Measurements from ENCODE around the gene GRK6.
"Not testable (repeated sequence)": the region's sequence is repeated elsewhere in the genome, so short reads cannot be mapped to it uniquely, and the experiment has no call there.

Gene GRK6

GRCh38 chr5:177472460-177473442 is 46.3 kb downstream of the GRK6 start:
- DNase-seq = no peak

DNA sequence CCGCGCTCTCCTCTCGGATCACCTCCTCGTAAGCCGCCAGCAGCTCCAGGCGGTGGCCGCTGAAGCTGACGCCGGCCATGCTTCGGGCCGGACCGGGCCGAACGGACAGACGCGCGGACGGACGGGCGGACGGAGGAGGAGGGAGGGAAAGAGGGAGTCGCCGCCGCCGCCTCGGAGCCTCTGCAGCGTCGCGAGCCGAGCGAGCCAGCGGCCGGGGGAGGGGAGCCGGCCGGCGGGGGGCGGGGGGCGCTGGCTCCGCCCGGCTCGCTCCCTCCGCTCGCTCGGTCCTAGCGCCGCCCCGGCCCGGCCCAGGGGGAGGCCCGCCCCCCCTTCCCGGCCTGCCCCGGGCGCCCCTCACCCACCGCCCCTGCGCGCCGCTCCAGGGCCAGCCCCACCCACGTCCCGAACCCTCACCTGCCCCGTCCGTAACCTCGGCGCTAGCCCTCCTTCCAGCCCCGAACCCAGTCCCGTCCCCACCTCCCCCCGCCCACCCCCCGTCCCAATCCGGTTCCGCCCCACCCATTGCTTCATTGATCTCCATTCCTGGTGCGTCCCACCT is 47.0 kb downstream of the GRK6 start, which contains the start of gene DBN1:
DBN1 (minus strand) TSS at position 192 of the 559 bp plus-strand sequence; CDS start at position 79, 113 bp downstream.
- no peak for DNase-seq

DNA sequence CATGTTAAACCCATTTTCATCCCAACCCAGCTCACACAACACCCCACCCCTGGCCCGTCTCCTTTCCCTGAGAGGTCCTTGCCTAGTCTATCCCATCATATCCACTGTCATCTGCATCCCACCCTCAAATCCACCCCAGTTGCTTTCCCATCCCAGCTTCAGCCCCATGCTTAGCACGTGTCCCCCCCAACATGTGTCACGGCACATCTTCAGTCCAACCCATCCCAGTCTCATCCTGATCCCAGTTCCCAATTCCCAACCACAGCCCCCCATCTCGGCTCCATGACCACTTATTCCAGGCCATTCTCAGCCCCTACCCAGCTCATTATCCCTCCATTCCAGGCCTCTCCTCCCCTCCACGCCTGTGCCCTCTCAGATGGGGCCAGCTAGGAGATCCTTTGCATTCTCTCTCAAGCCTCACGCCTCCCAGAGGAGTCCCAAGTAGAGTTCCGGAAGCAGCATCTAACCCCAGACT is 47.6 kb downstream of the GRK6 start:
- no peak for DNase-seq

- no peak for DNase-seq
These were observed 48.5 kb downstream of the GRK6 start for GRCh38 chr5:177474846-177475562.

DNA sequence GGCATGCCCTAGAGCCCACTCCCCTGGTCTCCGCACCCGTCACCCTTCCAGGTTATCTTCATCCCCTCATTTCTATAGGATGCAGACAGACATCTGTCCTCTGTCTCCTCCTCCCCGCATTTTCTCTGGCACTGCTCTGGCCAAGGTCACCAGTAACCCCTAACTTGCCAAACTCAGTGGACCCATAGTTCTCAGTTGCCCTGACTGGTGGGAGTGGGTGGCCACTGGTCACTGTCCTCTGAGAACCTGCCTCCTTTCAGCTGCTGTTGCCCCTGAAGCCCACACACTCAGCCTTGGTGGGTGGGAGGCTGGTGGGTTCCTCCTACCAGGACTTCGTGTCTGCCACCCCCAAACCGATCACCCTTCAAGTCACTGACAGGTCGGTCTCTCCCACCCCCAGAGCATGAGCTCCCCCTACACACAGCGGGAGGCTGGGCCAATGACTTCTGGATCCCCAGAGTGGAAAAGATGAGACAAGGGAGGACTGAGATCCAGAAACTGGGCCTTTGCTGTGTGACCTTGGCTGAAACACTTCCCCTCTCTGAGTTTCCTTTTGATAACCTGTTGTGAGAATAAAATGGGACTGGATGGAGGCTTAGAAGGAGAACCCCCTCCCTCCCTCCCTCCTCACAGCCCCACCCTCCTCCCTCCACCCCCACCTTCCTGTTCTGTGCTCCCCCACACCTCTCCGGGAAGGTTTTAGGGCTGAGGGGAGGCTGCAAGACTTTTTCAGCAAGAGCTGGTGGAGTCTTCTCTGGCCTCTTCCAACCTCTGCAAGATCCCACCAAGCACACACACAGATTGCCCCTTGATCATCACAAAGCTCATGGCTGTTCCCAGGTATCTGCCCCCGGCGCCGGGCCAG is 49.3 kb downstream of the GRK6 start:
- no peak for DNase-seq

GRCh38 chr5:177476531-177477233 is 50.2 kb downstream of the GRK6 start:
- peak; percentile 64 for DNase-seq

- DNase-seq = no peak
These were observed 51.4 kb downstream of the GRK6 start for GRCh38 chr5:177477701-177478477.

GRCh38 chr5:177478711-177479646 is 52.5 kb downstream of the GRK6 start:
- no peak for DNase-seq

DNA sequence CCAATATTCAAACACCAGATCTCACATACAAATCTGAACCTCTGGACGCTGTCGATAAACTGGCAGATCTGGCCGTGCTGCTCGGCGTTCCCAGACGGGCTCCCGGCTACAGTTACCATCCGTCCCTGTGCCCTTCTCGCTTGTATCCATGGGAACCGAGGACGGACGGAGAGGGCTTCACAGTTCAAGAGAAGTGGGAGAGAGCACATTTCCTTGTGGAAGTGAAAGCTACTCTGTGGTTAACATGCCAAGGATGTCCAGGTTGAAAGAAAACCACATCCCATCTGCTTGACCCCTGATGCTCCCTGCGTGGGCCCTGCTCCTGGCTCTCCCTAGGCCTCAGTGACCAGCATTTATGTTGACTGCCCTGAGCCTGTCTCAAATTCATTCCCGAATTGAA is 53.3 kb downstream of the GRK6 start:
- DNase-seq = no peak

GRCh38 chr5:177482359-177482795 is 55.9 kb downstream of the GRK6 start:
- DNase-seq = no peak

GRCh38 chr5:177483042-177483441 is 56.6 kb downstream of the GRK6 start:
- DNase-seq = no peak

DNA sequence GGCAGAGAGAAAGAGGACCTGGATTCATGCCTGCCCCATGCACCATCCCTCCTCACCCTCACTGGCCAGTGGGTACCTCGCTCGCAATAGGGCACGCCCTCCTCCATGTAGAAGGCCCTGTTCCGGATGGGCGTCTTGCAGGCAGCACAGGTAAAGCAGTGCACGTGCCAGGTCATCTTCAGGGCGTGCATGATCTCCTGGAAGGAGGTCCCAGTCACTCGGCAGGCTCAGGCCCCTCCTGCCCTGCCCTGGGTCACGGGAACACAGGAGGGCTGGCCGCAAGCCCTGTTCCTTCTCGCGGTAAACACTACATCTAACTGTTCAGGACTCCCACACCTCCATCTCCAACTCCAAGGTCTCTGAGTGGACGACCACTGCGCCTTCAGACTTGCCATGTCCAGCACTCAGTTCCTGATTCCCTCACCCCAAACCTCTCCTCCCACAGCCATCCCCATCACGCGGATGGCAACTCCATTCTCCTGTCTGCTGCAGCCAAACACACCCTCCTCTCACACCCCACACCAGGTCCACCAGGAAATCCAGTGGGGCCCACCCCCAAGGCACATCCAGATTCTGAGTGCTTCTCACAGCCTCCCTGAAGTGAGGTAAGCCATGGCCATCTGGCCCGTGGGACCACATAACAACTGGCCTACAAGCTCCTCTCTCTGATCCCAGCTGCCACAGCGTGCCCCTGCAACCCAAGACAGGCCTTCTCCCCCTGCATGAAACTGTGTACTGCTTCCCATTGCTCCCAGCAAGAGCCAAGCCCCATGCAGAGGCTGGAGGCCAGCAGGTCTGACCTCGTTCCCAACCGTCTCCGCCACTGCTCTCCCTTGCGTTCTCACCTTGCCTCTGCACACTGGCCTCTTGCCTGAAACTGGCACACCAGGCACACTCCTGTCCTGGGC is 57.8 kb downstream of the GRK6 start:
- DNase-seq = no peak

GRCh38 chr5:177484902-177485549 is 58.5 kb downstream of the GRK6 start:
- DNase-seq = no peak

GRCh38 chr5:177485753-177486152 is 59.3 kb downstream of the GRK6 start:
- not testable (repeated sequence) for DNase-seq

DNA sequence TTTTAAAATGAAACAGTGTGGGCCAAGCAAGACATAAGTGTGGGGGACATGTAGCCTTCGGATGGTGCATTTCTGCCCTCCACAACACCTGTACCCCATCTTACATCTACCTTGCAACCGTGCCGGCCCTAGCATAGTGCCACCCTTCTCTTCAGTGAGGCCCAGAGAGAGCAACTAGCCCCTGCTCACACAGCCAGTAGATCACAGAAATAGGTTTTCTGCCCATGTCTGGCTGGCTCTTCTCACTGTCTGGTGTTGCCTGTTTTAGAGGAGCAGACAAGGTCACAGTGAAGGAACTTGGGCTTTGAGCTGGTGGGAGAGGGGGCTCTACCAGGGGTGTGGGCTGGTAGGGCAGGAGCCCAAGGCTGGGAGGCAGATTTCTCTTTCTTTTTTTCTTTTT is 59.8 kb downstream of the GRK6 start:
- no peak for DNase-seq

DNA sequence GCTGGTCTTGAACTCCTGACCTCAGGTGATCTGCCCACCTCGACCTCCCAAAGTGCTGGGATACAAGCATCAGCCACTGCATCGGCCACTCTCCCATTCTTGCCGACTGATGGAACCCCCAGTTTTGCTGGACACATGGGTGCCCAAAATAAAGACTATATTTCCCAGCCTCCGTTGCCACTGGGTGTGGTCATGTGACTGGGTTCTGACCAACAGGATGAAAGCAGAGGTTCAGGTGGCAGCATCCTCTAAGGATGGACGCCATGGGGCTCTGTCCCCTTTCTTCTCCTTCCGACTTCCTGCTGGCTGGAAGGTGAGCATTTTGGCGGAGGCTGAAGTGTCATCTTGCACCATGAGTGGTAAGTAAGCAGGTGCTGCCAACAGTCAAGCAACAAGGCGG is 60.7 kb downstream of the GRK6 start:
- DNase-seq = no peak

- DNase-seq = no peak
These were observed 61.5 kb downstream of the GRK6 start for GRCh38 chr5:177487975-177488374.
